ENCODE data around the gene CSNK2A2.

The CSNK2A2 gene

DNA sequence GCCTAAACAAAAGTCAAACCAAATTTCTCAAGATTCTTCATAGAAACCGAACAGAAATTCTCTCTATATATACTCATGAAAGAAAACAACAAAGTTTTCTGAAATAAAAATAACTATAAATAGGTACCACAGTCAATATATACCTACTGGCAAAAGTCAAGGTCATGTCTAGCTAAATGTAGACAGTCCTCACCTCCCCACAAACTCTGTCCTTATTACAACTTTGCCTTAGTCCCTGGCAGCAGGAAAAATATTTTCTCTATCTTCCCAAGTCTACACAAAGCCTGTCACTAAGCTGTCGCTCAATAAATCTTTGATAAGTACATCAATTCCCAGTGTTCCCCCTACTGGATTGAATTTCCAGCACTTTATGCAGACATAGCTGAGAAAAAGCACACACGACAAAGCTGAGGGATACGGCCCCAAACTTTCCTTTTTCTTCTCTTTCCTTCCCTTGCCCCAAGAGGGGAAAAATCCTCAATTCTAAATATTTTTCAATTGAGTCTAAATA, 71.4 kb downstream of the CSNK2A2 start:
- Histone ChIP-seq H3K9ac (ENCODE audit: insufficient read length) (peak overlapping the region; percentile 5), H3K4me3 (peak overlapping the region; percentile 83), H3K36me3 (ENCODE audit: insufficient read depth, low read length) (no peaks in the 10 kb centered on the region), H3K27ac (no peak overlapping the region), H3K9me3 (ENCODE audit: low read depth, low read length) (no peaks in the 10 kb centered on the region)
- DNase-seq (ENCODE audit: low read depth, low spot score), result no peak
- TF ChIP-seq FOXP2 (optimal IDR thresholded peaks at IDR 0.05; ENCODE audit: control extremely low read depth, extremely low read length, insufficient read depth) (no peak), POLR2AphosphoS5 (IDR thresholded peaks at IDR 0.05; ENCODE audit: borderline replicate concordance, low read depth, low read length) (no peak), EZH2 (IDR thresholded peaks at IDR 0.05) (no peak)

DNA sequence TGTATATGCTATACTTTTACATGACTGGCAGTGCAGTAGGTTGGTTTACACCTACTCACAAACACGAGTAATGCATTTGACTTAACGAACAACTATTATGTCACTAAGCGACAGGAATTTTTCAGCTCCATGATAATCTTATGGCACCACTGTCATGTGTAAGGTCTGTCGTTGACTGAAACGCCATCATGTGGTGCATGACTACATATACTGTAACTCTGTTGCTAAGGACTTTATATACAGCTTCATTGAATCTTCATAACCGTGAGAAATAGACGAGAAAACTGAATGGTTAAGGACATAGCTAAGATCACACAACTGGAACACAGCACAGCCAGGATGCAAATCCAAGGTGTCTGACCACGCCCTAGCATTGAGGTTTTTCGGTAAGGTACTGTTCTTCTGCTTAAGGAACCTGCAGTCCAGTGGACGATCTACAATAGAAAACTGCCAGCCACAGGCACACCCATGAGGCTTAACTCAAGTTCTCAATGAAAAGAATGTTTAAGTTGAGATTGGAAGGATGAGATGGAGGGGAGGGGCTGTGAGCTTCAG, 72.0 kb downstream of the CSNK2A2 start:
- H3K9me3 ChIP-seq (ENCODE audit: low read depth, low read length), result no peaks in the 10 kb centered on the region
- TF ChIP-seq POLR2AphosphoS5 (IDR thresholded peaks at IDR 0.05; ENCODE audit: borderline replicate concordance, low read depth, low read length) (no peak), FOXP2 (optimal IDR thresholded peaks at IDR 0.05; ENCODE audit: control extremely low read depth, extremely low read length, insufficient read depth) (no peak)
- peak overlapping the region; percentile 28; the same call in 1 of the 2 replicates for H3K4me3 ChIP-seq
- no peaks in the 10 kb centered on the region for H3K36me3 ChIP-seq (ENCODE audit: insufficient read depth, low read length)
- no peak for DNase-seq (ENCODE audit: low read depth, low spot score)
- no peak overlapping the region for H3K27ac ChIP-seq
- no peak overlapping the region for H3K9ac ChIP-seq (ENCODE audit: insufficient read length)

DNA sequence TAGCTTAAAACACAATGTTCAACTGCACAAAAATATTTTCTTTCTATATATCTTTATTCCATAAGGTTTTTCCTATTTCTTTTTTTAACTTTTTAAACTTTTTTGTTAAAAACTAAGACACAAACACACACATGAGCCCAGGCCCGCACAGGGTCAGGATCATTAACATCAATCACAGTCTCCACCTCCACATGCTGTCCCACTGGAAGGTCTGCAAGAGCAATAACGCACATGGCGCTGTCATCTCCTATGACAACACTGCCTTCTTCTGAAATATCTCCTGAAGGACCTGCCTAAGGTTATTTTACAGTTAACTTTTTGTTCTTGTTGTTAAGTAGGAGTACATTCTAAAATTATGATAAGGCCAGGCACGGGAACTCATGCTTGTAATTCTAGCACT, 72.9 kb downstream of the CSNK2A2 start:
- no peak overlapping the region for H3K4me3 ChIP-seq
- no peak for DNase-seq (ENCODE audit: low read depth, low spot score)
- no peak overlapping the region for H3K27ac ChIP-seq
- no peak for TF ChIP-seq FOXP2 (optimal IDR thresholded peaks at IDR 0.05; ENCODE audit: control extremely low read depth, extremely low read length, insufficient read depth)
- TF ChIP-seq EZH2 (IDR thresholded peaks at IDR 0.05), result no peak
- no peak for TF ChIP-seq POLR2AphosphoS5 (IDR thresholded peaks at IDR 0.05; ENCODE audit: borderline replicate concordance, low read depth, low read length)
- no peaks in the 10 kb centered on the region for H3K36me3 ChIP-seq (ENCODE audit: insufficient read depth, low read length)
- H3K9me3 ChIP-seq (ENCODE audit: low read depth, low read length), result no peaks in the 10 kb centered on the region
- H3K9ac ChIP-seq (ENCODE audit: insufficient read length), result no peak overlapping the region

DNA sequence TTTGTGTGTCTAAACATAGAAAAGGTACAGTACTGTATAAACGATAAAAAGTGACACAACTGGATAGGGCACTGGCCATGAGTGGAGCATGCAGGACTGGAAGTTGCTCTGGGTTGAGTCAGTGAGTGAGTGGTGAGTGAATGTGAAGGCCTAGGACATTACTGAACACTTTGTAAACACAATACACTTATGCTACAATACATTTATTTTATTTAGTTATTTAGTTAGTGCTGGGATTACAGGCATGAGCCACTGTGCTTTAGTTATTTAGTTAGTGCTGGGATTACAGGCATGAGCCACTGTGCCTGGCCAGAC, 73.3 kb downstream of the CSNK2A2 start:
- no peaks in the 10 kb centered on the region for H3K9me3 ChIP-seq (ENCODE audit: low read depth, low read length)
- DNase-seq (ENCODE audit: low read depth, low spot score), result no peak
- no peak for TF ChIP-seq FOXP2 (optimal IDR thresholded peaks at IDR 0.05; ENCODE audit: control extremely low read depth, extremely low read length, insufficient read depth)
- TF ChIP-seq EZH2 (IDR thresholded peaks at IDR 0.05), result no peak
- TF ChIP-seq POLR2AphosphoS5 (IDR thresholded peaks at IDR 0.05; ENCODE audit: borderline replicate concordance, low read depth, low read length), result no peak
- H3K4me3 ChIP-seq, result no peak overlapping the region
- no peak overlapping the region for H3K27ac ChIP-seq
- H3K36me3 ChIP-seq (ENCODE audit: insufficient read depth, low read length), result no peaks in the 10 kb centered on the region
- H3K9ac ChIP-seq (ENCODE audit: insufficient read length), result no peak overlapping the region

DNA sequence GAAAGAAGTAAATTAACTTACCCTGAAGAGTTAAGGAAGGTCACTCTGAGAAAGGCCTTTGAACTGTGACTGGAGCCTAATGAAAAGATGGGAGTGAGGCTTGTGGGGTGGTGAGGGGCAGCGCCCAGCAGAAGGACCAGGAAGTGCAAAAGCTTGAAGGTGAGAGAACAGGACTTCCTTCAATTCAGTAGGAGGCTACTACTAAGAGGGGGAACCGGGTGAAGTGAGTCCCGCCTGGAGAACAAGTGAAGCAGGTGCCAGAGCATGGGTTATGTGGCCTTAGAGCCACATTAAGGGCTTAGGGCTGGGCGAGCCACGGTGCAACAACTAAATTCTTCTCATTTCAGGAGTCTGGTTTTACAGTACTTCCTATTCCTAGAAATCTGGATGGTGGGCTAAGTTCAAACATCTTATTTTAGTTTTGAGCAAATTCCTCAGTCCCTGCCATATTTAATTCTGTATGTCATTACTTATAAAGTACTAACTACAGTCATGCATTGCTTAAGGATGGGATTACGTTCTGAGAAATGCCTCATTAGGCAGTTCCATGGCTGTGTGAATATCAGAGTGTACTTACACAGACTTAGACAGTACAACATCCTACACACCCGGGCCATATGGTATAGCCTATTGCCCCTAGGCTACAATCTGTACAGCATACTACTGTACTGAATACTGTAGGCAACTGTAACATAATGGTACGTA, 73.9 kb downstream of the CSNK2A2 start:
- Histone ChIP-seq H3K9me3 (ENCODE audit: low read depth, low read length) (no peaks in the 10 kb centered on the region), H3K36me3 (ENCODE audit: insufficient read depth, low read length) (no peaks in the 10 kb centered on the region), H3K27ac (no peak overlapping the region), H3K9ac (ENCODE audit: insufficient read length) (no peak overlapping the region), H3K4me3 (no peak overlapping the region)
- TF ChIP-seq FOXP2 (optimal IDR thresholded peaks at IDR 0.05; ENCODE audit: control extremely low read depth, extremely low read length, insufficient read depth) (no peak), EZH2 (IDR thresholded peaks at IDR 0.05) (no peak), POLR2AphosphoS5 (IDR thresholded peaks at IDR 0.05; ENCODE audit: borderline replicate concordance, low read depth, low read length) (no peak)
- no peak for DNase-seq (ENCODE audit: low read depth, low spot score)

DNA sequence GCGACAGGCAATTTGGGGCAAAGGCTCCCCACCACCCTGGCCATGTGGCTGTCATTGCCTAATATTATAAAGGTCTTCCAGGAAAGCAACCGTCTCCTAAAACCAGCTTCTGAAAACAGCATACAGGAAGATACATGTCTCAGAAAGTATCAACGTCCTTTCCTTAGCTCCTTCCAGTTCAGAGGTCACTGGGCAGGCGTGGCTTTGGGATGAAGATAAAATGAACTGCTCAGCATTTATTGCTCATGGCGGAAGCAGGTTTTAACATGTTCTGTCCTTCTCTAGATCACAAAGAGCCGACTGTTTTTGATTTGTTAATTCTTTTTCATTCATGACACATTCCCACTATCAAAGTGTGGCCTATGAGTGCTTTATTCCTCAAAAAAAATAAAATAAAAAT, 76.8 kb downstream of the CSNK2A2 start:
- no peak for DNase-seq (ENCODE audit: low read depth, low spot score)
- no peak overlapping the region for H3K9ac ChIP-seq (ENCODE audit: insufficient read length)
- TF ChIP-seq EZH2 (IDR thresholded peaks at IDR 0.05) (no peak), POLR2AphosphoS5 (IDR thresholded peaks at IDR 0.05; ENCODE audit: borderline replicate concordance, low read depth, low read length) (no peak), FOXP2 (optimal IDR thresholded peaks at IDR 0.05; ENCODE audit: control extremely low read depth, extremely low read length, insufficient read depth) (no peak)
- H3K36me3 ChIP-seq (ENCODE audit: insufficient read depth, low read length), result peaks cover 6% of the 10 kb centered on the region; the same call in 1 of the 2 replicates
- H3K27ac ChIP-seq, result no peak overlapping the region
- H3K4me3 ChIP-seq, result no peak overlapping the region
- H3K9me3 ChIP-seq (ENCODE audit: low read depth, low read length), result no peaks in the 10 kb centered on the region

DNA sequence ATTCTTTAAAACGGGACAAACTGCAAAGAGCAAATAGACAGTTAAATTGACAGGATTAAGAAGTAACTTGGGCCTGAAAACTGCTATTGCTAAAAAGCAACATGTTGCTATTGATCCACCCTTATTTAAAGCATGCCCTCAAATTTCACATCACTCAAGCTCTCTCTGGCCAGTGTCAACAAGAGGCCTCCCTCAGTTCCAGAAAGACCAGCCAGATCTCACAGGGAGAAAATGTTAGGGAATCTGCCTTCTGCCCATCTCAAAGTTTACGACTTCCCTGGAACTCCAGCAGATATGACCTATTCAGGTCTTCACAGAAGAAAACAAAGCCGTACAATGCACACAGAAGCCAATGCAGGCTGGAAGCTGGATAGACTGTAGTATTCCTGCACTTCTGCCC, 77.7 kb downstream of the CSNK2A2 start:
- Histone ChIP-seq H3K36me3 (ENCODE audit: insufficient read depth, low read length) (peaks cover 15% of the 10 kb centered on the region; the same call in 1 of the 2 replicates), H3K27ac (no peak overlapping the region), H3K9ac (ENCODE audit: insufficient read length) (no peak overlapping the region), H3K9me3 (ENCODE audit: low read depth, low read length) (no peaks in the 10 kb centered on the region), H3K4me3 (no peak overlapping the region)
- TF ChIP-seq EZH2 (IDR thresholded peaks at IDR 0.05), result no peak
- TF ChIP-seq POLR2AphosphoS5 (IDR thresholded peaks at IDR 0.05; ENCODE audit: borderline replicate concordance, low read depth, low read length), result no peak
- no peak for TF ChIP-seq FOXP2 (optimal IDR thresholded peaks at IDR 0.05; ENCODE audit: control extremely low read depth, extremely low read length, insufficient read depth)
- no peak for DNase-seq (ENCODE audit: low read depth, low spot score)

DNA sequence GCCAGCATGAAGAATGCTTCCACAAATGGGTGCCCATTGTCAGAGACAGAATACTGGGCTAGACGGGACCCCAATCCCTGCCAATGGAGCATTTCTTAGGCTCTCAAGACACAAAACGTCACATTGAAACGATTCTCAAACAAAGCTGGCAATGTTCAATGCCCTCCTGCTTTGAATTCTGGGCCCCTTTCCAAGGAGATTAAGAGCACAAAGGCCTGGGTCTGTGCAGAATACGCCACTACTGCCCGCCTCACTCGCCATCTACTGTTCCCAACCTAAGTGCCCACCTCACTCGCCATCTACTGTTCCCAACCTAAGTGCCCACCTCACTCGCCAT, 78.4 kb downstream of the CSNK2A2 start:
- no peak for TF ChIP-seq EZH2 (IDR thresholded peaks at IDR 0.05)
- no peak for TF ChIP-seq FOXP2 (optimal IDR thresholded peaks at IDR 0.05; ENCODE audit: control extremely low read depth, extremely low read length, insufficient read depth)
- TF ChIP-seq POLR2AphosphoS5 (IDR thresholded peaks at IDR 0.05; ENCODE audit: borderline replicate concordance, low read depth, low read length), result no peak
- Histone ChIP-seq H3K9me3 (ENCODE audit: low read depth, low read length) (no peaks in the 10 kb centered on the region), H3K36me3 (ENCODE audit: insufficient read depth, low read length) (peaks cover 23% of the 10 kb centered on the region), H3K4me3 (no peak overlapping the region), H3K9ac (ENCODE audit: insufficient read length) (no peak overlapping the region), H3K27ac (no peak overlapping the region)
- DNase-seq (ENCODE audit: low read depth, low spot score), result no peak
